DMS79 (cell line): ENCODE data around the gene ASXL1.
"Not testable (repeated sequence)": the region's sequence is repeated elsewhere in the genome, so short reads cannot be mapped to it uniquely, and the experiment has no call there.

Experiments
- DNase-seq: peaks from one replicate; lab custom pipeline; 2025; lab: John Stamatoyannopoulos, UW

Gene ASXL1

DNA sequence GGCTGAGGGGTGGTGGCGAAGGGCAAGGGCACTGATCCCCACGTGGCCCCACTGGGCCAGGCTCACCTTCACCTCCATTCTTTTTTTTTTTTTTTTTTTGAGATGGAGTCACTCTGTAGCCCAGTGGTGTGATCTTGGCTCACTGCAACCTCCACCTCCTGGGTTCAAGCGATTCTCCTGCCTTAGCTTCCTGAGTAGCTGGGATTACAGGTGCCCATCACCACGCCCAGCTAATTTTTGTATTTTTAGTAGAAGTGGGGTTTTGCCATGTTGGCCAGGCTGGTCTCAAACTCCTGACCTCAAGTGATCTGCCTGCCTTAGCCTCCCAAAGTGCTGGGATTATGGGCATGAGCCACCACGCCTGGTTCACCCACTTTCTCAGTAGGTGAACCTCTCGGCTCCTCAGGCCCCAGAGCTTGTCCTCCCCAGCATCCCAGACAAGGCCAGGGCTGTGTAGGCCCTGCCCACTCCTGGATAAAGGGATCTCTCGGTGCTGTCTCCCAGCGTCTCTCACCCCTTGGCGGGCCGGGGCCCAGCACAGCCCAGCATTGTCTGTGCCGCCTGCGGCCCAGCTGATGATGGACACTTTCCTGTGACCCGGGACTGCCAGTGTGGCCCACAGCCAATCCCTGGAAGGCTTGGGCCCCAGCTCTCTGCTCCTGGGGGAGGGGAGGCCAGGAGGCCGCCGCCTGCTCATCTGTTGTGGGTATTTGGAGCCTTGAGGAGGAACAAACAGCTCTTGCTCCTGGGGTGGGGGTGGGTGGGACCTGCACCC lies 108.0 kb downstream of the ASXL1 start:
- DNase-seq: not testable (repeated sequence)

DNA sequence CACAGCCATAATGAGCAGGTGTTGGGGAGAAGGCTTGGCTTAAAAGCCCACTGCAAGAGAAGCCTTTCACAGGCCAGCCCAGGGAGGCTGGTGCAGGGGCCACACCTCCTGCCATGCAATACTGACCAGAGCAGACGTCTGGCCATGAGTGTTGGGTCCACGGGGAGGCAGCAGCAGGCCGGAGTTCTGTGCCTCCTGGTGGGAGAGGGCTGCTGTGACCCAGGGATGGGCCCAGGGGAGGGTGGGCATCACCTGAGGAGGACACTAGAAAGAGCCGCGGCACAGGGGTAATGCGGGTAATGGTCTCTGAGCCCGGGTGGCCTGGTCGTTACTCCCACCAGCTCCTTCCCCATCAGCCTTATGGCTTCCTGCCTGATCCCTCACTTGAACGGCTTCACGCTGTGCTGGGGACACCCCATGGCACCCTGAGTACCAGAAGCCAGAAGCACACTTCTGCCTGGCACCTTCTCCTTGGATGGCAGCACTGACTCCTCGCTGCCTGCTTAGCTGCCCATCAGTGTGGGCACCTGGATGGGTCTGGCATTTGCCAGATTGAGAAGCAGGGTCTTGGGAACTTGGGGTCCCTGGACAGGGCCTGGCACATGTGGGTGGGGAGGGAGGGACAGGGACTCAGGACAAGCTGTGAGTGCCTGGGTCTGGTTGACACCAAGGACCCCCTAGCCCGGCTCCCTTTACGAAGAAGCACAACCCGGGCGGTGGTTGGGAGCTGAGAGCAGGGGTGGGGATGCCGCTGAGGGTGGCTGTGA lies 108.8 kb downstream of the ASXL1 start:
- DNase-seq: no peak

DNA sequence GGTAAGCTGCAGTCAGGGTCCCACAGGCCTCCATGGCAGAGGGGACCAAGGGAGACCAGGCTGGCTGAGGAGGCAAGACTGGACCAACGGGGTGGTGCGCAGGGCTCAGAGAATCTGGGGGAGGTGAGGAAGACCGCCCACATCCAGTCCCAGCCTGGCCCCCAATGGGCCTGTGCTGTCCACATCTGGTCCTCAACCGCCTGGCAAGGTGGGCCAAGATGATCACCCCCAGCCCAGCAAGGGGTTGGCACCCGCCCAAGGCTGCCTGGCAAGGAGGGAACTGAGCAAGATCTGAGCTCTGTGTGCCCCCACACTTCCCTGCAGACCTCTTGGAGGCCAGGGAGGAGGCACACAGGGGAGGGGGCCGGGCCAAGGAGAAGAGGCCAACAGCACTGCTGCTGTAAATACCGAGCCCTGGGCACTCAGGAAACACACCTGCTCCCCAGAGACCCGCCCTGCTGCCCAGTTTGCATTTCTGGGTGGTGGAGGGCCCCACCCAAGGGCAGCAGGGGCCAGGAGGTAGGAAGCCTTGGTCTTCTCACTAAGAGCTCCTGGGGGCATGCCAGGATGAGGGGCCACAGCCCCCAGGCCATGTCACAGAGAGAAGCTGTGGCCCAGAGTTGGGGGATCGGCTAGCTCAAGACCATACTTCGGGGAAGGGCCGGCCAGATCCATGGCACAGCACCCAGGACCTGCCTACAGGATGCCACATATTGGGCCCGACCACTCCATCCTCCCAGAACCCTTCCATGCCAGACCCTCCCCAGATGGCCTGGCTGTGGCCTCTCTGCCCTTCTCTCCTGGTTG lies 109.6 kb downstream of the ASXL1 start:
- no peak for DNase-seq

DNA sequence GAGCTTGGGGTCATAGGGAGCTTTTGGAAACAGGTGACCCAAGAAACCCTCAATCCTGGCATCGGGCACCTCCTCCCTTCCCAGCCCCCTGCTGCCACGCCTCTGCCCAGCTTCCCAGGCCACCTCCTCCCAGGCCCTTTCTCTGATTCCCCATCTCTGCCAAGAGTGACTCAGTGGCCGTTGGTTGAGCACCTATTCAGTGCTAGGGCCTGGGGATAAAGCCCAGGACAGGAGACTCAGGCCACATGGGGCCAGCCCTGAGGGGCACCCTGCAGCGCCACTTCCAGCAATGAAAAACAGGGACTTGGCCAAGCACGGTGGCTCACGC lies 110.1 kb downstream of the ASXL1 start:
- no peak for DNase-seq

DNA sequence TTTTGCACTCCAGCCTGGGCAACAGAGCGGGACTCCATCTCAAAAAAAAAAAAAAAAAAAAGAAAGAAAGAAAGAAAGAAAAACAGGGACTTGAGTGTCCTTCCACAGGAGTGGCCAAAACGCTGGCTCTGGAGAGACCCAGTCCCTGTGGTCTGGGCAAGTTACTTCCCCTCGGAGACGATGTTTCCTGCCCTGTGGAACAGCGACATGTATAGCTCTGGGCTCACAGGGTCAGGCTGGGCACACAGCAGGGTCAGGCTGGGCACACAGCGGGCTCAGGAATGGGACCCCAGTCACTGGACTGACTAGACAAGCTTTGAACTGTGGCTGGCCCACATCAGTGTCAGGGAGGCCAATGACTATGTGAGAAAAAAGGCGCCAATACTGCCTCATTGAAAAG lies 110.7 kb downstream of the ASXL1 start:
- DNase-seq: no peak

DNA sequence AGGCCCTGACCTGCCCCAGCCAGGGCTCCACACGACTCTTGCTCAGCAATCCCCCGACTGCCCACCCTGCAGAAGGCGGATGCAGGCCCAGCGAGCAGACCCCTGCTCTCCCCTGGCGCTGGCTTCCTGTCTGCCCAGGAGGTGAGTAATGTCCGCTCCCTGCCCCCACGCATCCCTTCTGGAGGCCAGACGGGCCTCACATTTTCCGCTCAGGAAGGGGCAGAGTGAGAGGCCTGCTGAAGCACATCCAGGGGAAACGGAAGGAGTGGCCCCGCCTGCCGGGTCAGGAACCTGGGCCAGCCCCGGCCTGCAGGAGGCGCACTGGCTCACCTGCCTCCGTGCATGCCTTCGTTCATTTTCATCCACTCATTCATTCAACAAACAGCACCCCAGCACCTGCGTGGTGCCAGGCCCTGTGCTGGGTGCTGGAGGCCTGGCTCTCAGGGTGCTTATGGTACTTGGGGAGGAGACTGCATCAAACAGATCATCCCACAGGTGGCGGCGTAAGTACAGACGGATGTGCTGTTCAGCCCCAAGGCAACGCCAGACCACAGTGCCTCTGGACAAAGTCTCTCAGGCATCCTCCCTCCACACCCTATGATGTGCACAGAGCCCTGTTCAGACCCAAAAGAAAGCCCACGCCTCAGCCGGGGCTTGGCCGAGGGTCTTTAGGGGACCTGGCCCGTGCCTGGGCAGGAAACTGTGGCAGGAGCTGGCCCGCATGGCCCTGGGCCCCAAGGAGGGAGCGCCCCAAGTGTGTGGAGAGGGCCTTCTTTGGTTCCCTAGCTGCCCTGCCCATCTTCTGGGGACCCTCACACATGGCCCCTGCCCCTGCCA lies 112.1 kb downstream of the ASXL1 start:
- DNase-seq: no peak

DNA sequence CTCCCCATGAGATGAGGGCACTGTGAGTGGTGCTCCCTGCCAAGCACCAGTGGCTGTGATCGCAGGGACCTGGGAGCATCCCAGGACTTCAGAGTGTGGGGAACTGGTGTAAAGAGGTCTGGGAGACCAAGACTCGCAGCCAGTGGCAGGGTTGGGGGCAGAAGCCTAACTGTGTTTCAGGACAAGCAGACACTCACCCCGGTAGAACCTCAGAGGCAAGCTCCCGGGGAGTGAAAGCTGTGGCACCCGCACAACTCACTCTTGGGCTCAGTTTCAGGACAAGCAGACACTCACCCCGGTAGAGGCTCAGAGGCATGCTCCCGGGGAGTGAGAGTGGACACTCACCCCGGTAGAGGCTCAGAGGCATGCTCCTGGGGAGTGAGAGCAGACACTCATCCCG lies 112.8 kb downstream of the ASXL1 start:
- DNase-seq: no peak

DNA sequence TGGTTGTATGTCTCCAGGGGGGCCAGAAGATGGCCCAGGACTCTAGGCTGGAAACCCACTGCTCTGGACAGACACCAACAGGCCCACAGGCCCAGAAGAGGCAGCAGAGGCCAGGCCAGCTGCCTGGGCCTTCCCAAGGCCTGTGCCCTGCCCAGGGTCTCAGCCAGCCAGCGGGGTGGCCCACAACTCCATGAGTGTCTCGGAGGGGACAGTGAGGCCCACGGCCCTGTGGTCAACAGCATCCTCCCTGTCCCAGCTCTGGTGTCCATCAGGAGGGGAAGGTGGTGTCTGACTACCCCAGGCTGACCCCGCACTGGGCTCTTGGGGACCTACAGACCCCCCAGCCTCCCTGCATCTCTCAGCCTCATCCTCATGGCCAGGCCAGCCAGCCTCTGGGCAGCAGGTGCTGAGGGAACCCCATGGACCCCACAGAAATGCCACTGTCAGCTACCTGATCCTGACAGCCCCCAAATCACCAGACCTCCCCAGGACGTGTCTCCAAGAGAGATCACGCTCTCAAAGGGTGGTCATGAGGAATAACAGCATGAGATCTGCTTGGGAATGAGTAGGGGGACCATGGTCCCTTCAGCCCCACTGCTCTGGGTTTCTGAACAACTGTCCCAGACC lies 114.6 kb downstream of the ASXL1 start:
- DNase-seq: no peak

DNA sequence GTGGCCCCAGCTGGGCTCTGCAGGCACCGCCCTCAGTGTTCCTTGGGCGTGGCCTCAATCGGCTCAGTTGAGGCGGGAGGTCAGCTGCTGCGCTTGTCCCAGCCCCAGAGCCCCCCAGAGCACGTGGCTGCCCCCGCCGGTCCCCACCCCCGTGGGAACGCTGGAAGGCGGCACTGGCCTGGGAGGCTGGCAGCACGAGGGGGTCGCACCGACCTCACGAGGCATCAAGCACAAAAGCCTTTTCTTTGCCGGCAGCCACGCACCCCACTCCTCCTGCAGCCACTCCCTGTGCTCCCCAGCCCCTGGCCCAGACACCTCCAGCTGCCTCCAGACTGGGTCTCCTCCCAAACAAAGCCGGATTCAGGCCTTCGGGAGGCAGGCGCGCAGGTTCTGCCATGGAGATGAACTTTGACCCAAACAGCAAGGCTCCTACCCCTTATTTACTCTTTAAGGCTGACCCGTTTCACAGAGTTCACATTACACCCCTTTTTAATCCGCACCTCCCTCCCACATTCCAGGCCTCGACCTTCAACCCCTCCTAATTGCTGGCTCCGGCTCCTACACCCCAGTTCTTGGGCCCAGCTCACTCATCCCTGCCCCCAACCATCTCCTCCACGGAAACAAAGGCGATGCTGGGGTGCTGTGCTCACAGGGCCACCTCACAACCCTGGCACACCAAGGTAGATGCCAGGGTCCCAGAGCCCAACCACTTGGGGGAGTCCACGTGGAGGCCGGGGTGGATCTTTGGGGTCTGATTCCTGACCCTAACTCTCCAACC lies 115.3 kb downstream of the ASXL1 start:
- no peak for DNase-seq

DNA sequence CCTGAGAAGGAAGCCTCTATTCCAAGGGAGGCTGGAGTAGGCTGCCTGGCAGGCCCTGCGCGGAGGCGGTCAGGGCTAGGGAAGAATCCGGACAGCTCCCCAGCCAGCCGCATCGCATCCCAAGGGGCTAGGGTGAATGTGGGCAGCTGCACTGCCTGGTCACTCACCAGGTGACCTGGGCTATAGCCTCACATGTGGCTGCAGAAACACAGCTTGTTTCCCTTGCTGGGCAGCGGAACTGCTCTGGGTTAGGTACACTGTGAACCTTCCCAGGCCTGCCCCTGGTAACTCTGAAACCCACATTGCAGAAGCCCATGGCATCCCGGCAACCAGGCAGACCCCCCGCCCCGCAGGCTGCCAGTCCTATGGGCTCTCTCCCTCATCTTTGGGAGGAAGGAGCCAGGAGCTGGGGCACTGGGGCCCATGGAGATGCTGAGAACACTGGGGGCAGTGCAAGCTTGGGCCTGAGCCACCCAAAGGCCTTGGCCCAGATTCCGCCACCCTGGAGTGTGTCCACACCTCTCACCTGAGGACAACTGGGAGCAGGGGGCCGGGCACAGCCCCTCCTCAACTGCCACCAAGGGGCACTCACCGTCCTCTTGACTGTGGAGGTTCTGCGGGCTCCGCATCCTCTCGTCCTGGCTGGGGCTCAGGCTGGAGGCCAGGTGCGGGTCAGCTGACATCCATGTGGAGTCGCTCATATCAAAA lies 116.0 kb downstream of the ASXL1 start:
- peak; percentile 43 for DNase-seq

DNA sequence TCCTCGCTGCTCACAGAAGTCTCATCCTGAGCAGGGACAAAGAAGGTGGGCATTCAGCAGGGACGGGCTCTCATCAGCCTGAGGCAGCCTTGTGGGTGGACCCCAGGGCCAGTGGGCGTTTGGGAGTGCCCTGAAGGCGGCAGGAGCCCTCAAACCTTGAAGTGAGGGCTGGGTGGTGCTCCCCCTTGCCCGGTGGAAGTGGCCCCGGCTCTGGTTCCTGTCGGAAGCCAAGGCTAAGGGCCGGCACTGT lies 116.5 kb downstream of the ASXL1 start:
- DNase-seq: no peak

DNA sequence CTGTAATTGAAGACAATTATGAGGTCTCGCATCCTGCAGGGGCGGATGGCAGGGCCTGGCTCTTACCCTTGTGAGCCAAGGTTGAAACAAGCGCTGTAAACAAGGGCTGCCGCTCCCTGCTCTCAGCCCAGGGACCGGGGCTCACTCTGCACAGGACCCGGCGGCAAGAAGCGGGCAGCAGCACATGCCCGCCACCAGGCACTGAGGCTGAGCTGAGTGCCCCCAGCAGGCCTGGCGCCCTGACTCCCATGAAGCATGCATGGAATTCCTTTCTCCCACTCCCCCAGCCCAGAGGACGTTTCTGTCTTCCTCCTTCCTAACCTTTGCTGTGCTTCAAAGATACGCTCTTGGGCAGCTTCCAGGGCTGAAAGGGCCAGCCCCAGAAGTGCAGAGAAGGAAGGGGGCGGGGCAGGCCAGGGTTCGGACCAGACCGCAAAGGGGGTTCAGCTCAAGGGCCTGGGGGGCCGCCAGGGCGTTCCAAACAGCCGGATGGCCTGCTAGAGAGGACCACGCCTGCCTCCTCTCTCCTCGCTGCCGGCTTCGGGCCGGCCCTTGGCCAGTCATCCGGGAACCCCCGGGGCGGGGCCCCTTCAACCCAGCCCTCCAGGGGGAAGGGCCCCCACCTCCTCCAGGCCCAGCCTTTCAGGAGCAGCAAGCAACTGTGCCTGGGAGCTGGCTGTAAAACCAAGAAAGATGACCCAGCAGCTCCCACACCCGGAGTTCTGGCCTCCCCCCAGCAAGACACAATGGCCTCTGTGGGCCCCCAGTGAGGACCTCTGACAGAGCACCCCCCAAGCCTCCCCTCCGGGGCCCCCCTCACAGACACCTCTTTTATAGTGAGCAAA lies 117.1 kb downstream of the ASXL1 start:
- peak; percentile 92 for DNase-seq

DNA sequence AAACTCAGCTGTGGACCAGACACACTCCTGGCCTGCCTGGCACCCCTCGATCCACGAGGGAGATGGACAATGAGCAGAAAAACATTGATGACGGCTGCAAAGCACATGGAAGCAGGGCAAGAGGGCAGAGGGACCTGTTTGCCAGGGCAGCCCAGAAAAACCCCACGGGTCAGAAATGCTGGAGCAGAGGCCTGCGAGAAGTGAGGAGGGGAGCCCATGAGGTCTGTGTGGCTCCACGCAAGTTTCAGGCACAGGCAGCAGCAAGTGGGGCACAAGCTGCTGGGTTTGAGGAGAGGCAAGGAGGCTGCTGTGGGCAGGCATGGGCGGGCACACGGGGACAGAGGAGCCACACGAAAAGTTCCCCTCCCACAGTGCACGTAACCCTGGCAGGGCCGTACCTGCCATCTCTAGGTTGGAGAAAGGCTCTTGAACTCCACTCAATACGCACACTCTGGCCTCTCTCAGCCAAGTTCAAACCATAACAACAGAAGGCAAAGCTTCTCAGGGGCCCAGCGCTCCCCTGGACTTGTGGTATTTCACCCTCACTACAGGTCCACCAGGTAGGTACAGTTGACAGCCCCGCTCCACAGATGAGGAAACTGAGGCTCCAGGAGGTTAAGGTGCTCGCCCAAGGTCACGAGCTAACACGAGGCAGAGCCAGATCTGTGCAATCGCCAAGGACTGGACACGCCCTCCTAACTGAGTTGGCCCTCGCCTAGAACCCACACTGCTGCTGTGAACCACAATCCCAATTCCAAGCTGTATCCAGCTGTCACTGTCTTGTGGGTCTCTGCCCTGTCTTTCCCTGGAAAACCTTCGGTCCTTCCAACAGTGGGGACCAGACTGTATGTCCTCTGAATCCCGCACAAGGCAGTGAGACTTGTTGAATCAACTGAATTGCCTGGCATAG lies 118.8 kb downstream of the ASXL1 start:
- DNase-seq: peak; percentile 12

DNA sequence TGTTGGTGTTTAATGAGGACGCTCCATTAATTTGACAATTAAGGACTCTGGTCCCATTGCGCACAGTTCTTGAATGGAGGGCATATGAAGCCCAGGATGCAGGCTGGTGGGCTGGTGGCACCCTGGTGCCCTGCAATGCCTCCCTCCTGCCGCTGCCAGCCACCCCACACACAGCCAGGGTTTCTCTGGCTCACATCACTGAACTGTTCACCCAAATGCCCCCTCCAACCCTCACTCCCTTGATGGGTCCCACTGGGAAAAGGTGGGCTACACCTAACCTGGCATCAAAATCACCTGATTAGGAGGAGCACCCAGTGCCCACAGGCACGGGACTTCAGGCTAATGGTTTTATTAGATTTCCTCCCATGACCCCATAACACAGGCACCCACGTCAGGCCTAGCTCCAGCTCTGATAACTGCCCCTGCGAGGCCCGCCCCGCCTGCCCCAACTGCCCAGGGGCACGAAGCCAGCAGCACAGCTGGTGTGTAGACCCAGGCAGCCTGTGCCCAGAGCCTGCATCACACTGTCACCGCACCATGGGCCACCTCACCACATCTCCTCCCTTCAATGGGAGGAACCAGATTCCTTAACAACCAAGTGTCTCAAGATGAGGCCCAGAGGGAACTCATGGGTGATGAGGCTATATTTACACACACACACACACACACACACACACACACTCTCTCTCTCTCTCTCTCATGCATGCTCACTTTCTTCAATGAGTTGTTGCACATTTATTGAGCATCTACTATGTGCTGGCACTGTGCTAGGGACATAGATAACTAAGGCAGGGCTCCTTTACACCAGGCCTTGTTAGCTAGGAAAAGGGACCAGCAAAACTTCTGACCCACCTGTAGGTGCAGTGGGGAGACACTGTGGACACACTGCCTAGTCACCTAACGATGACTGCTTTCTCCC lies 119.7 kb downstream of the ASXL1 start:
- no peak for DNase-seq

DNA sequence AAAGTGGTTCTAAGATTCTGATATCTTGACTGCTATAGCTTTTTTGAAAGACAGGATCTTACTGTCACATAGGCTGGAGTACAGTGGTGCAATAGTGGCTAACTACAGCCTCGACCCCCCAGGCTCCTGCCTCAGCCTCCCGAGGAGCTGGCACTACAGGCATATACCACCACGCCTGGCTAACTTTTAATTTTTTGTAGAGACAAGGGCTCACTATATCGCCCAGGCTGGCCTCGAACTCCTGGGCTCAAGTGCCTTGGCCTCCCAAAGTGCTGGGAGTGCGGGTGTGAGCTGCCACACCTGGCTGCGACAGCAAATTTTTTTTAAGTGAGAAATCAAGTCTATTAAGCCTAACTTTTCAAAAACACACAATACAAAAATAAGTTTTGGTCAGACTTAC lies 120.4 kb downstream of the ASXL1 start:
- no peak for DNase-seq

DNA sequence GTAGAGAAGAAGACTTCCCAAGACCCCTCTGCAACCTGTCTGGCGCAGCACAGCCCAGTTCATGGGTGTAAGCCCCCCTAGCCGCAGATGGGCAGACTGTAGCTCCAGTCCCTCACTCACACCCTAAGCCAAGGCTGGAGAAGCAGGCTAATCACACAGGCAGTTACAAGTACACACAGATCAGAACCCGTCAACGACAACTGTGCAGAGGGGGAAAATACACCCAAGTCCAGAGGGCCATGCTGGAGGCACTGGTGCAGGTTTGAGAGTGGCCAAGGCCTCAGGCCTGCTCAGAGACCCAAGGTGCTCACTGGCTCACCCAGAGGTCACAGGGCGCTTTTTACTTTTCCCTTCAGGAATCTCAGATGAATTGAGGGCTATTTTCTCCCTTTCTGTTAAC lies 120.9 kb downstream of the ASXL1 start:
- DNase-seq: no peak

DNA sequence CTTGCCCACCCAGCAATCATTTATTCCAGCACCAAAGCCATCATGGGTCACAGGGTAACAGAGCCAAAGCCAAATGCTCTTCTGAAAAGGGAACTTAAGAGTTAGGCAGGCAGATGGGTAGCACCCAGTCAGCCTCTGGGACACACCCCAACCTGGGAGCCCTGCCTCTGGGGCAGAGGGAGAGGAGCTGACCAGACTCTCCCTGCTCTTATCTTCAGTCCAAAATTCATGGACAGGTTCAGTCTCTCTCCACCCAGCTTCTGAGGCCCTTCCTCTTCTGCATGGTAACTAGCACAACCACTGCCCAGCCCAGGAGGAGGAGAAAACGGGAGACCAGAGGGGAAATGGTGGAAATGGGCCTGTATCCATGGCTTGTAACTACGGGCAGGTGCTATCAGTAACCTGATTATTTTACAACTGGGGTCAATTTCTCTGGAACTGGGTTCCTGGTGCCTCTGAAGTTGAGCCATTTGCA lies 121.6 kb downstream of the ASXL1 start:
- DNase-seq: no peak
